DMS53 treated with DMSO at 0.1 percent for 48 hours (cell line): Measurements from ENCODE around the gene MEIS2.

Experiments used
- DNase-seq: peaks from one replicate; lab custom pipeline; 2025; ENCODE audit not compliant: unreplicated experiment; lab: John Stamatoyannopoulos, UW

Gene MEIS2

DNA sequence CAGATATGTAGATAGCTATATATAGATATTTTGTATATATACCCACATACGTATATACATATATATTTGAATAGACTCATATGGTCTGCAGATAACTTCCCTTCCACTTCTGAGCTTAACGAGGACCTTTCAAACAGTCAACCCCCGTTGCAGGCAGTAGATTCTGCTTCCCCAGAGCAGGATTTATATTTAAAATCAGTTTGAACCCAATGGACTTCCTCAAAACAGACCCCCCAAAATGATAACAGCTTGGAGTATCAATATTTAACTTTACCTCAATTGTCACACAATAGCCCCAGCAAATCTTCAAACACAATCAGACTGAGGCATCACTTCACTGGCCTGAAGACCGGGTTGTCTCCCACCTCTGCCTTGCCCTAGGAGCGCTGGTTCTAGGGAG lies 218.3 kb downstream of the MEIS2 start:
- no peak for DNase-seq

DNA sequence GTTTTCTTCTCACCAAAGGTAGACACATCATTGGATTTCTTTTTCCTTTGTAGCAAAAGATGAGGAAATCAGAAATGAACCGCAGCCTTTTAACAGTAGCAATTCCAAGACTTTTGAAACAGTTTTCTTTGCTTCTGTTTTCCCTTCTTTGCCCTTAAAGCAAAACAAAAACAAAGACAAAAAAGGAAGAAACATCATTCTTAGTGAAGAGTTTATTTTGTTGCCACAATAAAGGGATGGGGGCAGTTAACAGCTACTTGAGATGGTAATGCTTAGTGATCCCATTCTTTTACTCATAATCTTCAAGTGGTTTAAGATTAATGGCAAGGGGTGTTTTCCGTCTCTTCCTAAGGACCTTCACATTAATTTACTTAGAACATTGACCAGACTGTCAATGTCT lies 218.8 kb downstream of the MEIS2 start:
- DNase-seq: no peak

DNA sequence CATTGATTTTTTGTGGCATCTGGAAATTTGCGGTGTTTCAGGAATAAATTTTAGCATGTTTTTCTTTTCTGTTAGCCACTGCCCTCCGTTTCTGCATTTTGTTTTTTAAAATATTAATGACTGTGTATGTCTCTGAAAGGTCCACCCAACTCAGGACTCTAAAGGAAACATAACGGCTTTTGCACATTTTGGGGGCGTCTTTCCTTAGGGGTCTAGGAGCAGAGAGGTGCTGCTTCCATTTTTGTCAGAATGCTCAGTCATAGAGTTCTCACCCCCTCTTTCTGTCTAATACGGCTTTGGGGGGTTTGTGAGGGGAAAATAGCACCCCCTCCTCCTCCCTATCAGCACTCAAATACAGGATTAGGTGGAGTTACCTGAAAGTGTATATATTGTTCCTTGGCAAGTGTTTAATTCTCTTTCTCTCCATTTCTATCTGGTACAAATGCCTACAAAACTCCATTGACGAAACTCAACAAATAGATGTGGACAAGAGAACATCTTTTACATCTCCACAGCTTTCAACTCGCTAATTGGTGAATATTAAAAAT lies 219.4 kb downstream of the MEIS2 start:
- DNase-seq: no peak

DNA sequence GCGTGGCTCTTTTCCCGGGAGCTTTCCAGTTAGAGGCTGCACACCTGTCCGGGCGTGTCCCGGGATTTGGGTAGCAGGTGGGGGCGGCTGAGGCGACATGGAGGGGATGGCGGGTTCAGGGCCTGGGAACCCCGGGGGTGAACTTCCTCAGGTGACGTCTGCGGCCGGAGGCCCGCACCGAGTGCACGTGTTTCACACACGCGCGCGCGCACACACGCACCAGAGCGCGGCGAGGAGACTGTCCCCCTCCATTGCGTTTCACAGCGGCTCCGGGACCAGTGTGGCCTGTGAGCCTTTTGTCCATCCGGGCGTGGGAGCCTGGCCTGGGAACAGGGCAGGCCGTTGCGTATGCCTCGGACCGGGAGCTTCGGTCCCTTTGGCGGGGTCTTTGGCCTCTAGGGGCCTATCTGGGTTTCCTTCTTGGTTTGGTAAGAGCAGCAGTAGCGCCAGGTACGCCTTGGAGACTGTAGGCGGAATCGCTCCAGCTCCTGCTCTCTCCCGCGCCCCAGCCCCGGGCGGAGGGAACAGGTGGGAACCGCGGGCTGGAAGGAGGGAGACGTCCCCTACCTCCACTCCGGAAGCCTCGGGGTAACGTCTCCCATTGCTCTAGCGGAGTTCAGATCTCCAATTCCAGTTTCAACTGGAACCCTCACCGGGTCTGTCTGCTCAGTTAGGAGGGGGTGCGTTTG lies 220.0 kb downstream of the MEIS2 start:
- DNase-seq: no peak

DNA sequence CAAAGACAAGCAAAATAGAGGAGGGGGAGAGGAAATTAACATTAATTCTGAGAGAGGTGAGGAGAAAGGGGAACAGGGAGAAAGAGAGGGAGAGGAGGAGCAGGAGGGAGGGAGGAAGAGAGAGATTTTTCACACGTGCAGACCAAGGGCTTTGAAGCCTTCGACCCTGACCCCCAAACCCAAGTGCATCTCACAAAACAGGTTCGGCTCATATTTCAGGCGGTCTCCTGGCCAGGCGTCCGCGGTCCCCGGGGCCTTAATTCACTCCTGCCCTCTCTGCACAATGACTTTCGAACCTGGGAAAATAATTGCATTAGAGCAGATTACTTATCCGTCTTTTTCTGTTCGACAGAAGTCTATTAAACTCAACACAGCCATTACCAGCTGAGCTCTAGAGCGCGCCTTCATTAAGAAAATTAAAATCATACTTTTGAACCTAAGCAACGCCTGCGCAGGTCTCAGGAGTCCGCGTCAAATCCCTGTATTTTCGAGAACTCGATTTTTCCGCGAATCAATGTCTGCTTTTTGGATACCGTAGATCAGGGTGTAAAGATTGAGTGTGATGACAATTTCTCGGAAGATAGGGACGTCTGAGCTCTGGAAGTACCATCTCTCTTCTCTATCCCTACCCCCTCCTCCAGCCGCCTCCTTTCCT lies 220.7 kb downstream of the MEIS2 start:
- no peak for DNase-seq

DNA sequence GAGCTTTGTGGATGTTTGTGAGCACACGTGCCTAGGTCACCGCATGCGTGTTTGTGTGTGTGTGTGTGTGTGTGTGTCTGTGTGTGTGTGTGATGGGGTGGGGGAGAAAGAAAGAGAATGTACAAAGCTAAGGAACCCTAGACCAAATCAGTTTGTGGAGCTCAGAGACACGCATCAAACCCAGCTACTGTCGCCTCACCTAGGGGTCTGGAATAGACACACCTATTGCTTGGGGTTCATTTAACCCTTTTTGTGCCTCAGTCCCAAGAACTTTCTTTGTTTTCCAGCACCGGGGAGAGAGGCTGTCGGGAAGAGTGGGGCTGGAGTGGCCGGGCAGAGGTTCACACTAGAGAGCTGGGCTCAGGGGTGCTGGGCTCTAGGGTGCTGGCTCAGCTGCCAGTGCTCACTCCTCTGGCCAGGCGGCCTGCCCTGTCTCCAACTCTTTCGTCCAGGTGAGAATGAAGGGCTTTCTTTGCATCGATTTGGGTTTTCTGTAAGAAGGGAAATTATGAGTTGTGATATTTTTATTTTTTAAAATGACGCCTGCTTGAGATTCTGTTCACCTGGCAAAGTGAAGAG lies 221.6 kb downstream of the MEIS2 start:
- no peak for DNase-seq

DNA sequence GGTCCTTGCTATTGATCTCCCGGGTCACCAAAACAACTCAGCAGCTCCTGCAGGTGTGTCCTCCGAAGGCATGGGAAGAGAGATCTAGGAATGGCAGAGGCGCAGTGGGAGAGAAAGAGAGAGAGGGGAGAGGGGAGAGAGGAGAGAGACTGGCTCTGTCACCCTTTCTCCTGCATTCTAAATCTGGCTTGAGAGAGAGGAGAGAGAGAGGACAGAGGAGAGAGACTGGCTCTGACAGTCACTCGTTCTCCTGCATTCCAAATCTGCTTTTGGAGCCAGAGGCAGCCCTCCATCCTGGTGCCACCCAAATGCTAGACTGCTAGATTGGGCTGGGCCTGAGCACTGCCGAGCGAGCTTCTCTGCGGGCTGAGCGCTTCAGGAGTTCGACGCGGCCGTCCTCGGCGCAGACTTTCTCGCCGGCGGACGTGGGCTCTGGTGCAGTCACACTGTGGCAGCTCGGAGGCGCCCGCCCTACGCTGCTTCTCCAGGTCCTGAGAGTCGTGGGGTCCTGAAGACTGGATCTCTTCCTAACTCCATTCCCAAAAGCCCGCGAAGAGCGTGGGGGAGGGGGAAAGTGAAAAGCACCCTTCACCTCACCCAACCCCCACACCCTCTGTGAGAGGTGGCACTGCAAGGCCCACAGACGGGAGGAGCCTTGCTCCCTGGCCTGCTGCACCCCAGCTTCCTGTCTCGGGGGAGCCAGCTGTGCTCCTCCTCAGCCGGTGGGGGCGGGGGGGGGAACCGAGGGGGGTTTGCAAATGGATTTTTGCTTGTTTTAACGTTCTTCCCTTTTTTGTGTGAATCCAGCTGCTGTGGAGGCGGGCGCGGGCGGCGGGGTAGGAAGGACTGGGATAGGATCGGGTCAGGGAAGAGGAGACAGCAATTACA lies 222.3 kb downstream of the MEIS2 start:
- DNase-seq: no peak

DNA sequence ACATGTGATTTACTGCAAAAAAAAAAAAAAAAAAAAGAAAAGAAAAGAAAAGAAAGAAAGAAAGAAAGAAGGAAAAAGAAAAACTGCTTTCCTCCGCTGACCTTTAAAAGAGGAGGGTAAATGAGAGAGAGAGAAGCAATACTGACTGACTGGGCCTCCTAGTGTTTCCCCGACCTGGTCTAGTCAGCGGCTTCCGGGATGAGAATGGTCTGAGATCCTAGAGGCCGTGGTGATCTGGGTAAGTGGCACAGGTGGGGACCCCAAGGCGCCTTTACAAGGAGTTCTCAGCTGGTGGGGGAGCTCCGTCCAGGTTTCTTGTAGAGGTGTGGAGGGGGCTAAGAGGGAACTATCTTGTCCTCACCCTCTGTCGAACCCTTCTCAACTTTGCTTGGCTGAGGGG lies 223.1 kb downstream of the MEIS2 start:
- no peak for DNase-seq

DNA sequence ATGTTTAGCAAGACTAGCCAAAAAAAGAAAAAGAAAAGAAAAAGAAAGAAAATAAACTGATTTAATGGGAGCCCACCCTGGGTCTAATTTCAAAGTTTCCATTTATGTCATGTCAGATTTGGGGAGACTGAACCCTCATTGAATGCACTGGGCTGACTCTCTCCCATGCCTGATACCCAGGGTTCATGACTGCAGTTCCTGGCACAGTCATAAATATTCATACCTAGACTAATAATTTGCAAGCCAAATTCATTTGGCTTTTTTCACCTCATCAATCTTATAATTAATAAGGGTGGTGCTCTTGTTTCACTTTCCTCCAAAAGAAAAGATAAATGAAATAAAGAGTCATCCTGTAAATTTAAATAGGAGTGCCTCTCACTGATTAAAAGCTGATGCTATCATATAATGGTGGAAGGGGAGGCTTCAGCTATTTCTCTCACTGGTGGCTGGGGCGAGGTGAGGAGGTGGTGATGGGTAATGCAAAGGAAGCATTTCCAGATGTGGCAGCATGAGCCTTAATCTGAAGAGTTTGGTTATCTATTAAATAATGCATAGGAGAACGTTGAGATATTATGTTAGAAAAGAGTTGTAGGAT lies 224.5 kb downstream of the MEIS2 start:
- no peak for DNase-seq

DNA sequence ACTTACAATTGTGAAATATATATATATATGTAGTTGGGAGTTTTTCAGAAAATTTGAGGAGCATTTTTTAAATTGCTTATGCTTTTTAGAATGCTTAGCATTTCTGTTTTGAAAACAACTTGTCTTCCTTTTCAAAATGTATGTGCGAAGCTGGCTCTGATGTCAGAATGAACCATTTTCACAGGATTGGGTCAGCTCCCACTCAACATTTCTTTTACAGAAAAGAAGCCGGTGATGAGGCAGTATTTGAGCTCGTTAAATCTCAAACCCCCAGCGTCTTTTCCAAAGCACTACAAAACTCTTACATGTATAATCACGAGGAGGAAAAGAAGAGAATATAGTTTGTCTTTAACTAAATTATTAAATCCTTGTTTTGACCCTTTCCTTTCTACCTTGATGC lies 225.4 kb downstream of the MEIS2 start:
- DNase-seq: no peak

DNA sequence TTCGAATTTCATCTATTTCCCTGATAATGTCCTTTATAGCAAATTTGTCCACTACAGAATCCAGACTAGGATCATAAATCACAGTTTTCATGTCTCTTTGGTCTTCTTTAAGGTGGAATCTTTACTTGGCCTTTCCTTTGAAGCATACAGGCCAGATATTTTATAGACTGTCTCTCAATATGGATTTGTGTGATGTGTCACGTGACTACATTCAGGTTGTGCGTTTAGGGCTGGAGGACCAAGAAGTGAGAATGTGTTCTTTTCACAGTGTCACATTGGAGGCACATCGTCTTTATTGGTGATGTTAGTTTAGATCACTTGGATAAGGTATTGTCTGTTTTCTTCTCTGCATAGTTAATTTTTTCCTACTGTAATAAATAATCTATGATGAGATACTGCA lies 232.9 kb downstream of the MEIS2 start:
- no peak for DNase-seq

DNA sequence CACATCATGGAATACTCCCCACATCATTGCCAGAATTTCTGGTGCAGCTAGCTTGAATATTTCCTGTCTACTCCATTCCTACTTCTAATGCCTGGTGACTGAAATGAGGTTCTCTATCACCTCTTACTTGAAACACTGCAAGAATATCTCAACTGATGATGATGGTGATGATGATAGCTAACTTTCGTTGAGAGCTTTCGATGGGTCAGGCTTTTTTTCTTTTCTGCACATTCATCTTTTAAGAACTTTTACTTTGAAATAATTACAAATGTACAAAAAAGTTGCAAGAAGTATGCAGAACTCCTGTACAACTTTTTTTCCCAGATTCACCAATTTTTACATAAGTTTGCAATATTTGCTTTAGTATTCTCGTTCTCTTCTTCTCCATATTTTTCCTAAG lies 233.5 kb downstream of the MEIS2 start:
- no peak for DNase-seq

DNA sequence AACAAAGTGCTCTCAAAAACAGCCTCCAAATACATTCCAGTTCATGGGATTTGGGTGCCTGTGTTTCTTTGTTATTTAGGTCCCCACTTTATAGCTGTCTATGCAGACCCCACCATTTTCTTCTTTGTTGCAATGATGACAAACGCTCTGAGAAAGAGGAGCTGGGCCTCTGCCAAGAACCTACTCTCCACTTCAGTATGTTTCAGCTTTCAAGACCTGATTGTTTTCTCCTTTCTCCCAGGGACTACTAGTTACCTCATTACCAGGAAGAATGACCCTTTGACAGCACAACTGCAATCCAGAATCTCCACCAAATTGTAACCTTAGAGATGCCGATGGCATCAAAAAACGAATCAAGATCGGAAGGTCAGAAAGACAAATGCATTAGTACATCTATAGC lies 236.8 kb downstream of the MEIS2 start:
- DNase-seq: no peak

DNA sequence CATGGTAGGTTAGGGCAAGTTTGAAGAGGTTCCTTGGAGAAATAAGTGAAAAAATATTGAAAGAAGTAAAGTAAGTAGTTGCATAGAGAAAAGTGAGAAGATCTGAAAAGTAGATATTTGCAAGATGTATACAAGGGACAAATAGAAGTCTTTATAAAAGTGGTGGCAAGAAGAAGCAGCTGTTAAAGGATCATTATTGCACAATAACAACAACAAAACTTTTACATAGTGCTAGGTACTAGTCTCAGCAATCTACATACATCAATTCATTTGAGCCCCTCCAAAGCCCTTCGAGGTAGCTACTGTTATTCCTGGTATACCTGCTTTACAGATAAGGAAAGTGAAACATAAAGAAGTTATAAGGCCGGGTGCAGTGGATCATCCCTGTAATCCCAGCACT lies 239.6 kb downstream of the MEIS2 start:
- no peak for DNase-seq

DNA sequence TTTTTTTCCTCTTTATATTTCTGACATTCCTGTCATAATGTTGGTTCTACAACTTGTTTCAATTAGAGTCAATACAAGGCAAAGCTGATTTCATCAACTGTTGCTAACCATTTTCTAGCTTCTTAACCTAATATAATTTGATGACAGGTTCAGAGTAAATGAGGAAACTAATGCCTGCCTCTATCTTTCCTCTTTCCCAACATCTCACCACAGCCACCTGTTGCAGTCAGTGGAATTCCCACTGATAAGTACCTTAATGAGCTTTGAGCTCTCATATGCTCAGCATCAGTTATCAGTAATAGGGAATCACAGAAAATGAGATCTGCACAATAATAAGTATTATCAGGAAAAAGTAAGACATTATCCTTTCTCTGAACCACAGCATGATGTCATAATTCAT lies 241.9 kb downstream of the MEIS2 start:
- DNase-seq: no peak

DNA sequence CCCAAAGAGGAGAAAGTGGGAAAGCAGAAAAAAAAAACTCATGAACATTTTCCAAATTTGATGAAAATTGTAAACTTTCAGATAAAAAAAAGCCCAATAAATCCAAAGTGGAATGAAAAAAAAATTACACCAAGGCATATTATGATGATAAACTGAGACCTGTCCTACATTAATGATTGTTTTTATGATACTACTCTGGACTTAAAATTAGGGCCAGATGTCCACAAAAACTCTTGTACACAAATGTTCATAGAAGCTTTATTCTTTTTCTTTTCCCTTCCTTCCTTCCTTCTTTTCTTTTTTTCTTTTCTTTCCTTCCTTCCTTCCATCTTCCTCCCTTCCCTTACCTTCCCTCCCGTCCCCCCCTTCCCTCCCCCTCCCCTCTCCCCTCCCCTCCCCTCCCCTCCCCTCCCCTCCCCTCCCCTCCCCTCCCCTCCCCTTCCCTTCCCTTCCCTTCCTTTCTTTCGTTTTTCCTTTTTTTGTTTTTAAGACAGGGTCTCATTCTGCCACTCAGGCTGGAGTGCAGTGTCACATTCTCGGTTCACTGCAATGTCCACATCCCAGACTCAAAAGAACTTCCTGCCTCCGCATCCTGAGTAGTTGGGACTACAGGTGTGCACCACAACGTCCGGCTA lies 243.9 kb downstream of the MEIS2 start:
- peak; percentile 40 for DNase-seq

DNA sequence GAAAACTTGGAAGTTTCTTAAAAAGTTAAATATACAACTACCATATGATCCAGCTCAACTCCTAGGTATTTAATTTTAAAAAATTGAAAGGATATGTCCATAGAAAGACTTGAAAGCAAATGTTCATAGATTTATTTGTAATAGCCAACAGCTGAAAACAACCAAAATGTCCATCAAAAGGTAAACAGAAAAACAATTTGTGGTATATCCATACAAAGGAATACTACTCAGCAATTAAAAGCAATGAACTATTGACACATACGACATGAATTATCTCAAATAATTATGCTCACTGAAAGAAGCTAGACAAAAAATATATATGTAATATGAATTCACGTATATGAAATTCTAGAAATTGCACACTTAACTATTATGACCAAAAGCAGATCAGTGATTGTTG lies 249.5 kb downstream of the MEIS2 start:
- no peak for DNase-seq

DNA sequence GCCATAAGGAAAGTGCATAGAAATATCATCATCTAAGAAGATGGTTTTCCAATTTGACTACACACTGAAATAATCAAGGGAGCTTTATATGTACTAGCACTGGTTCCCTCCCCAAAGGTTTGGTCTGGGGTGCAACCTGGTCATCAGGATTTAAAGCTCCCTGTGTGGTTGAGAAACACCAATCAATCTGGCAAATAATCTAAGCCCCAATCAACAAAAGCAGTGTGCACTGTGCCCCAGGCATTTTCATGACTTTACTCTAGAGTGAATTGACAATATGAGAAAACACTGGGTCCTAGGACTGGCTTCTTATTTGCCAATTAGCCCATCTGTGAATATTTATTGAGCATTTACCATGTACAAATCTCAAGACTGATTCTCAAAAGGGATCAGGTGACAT lies 255.1 kb downstream of the MEIS2 start:
- no peak for DNase-seq

DNA sequence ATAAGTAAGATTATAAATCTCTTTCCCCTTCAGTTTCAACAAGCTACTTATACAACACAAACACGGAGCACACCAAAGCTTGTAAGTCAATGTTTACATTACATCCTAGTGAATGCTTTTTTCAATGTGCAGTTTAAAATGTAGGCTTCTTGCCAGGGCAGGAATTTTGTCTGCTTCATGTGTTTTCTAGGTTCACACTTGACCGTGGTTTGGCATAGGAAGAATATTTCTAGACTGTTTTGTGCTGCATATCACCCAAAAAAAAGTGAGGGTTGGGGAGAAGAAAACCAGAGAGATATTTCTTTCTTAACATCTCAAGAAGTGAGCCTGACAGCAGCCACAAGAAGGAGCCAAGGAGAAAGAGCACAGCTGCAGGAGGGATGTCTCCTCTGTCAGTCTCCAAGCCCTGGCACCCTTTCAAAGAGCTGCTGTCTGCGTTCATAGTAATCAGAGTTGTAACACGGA lies 255.8 kb downstream of the MEIS2 start:
- DNase-seq: peak; percentile 37

DNA sequence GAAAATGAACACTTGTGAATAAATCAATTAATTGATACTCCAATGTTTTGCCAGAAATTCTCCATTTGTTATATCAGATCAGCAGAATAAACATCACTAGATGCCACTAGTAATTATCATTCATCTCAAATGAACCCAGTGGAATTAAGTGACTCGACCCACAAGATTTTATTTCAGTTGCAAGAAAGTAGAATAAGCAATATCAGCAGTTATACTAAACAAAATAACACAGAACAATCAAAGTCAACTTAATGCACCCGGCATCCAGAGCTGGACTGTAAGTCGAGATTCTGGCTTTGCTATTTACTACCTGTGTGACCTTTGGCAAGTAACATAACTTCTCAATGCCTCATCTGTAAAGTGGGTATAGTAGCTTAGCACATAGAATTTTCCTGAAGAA lies 256.5 kb downstream of the MEIS2 start:
- no peak for DNase-seq
